ENCODE data around the gene ZNF485.
"Not testable (repeated sequence)": the region's sequence is repeated elsewhere in the genome, so short reads cannot be mapped to it uniquely, and the experiment has no call there.

ZNF485 gene

DNA sequence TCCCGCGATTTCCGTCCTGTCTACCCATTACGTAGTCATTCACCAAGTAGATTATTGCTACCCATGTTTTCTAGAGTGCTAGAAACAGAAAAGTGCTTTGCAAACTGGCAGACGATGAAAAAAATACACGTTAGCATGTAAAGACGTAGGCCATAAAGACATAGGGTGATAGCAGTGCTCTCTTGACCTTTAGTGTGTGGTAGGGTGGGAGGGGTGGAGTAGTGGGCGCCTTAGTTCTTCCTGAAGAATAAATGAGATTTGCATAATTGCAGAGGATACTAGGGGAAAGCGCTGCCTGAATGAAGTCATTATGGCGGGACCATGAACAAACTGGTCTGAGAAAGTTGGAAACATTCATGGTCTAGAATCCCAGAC lies 948 bp downstream of the ZNF485 start:
- peak; percentile 30 for DNase-seq

DNA sequence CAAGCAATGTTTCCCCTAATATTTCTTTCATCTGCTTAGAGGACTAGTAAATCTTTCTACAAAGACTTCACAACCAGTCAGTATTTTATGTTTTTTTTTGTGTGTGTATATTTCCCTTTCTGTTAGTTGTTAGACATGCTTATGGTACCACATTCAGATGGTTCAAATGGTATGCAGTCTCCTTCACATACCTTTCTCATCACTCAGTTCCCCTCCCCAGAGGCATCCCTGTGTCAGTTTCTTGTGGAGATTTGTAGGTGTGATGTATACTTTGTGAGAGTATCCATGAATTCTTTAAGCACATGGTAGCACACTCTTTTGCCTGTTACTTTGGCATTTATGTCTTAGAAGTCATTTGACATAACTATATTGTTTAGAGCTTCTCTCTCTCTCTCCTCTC lies 4.4 kb downstream of the ZNF485 start:
- no peak for DNase-seq

DNA sequence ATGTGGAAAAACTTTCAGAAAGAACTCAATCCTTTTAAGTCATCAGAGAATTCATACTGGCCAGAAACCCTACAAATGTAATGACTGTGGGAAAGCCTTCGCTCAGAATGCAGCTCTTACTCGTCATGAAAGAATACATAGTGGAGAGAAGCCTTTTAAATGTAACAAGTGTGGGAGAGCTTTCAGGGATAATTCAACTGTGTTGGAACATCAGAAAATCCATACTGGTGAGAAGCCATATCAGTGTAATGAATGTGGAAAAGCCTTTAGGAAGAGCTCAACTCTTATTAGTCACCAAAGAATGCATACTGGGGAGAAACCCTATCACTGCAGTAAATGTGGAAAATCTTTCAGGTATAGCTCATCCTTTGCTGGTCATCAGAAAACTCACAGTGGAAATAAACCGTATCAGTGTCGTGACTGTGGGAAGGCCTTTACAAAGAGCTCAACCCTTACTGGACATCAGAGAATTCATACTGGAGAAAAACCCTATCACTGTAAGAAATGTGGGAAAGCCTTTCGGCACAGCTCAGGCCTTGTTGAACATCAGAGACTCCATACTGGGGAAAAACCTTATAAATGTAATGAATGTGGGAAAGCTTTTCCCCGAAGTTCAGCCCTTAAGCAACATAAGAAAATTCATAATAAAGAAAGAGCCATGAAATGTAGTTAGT lies 10.6 kb downstream of the ZNF485 start:
- no peak for DNase-seq

DNA sequence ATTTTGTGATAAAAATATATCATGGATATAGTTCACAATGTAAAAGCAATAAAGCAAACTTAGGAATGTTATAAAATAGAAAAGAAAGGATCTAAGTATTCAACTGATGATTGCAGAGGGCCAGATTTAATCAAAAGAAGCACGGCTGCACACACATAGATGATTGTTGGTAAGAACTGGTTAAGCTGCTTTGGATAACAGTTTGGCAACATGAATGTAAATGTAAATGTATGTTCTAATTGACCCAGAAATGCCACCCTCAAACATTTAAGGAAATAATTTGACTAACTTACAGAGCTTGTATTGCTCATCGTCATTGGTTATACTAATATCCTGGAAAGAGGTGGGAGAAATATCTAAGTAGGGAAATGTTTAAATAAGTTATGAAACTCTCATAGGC lies 13.1 kb downstream of the ZNF485 start:
- DNase-seq: no peak

DNA sequence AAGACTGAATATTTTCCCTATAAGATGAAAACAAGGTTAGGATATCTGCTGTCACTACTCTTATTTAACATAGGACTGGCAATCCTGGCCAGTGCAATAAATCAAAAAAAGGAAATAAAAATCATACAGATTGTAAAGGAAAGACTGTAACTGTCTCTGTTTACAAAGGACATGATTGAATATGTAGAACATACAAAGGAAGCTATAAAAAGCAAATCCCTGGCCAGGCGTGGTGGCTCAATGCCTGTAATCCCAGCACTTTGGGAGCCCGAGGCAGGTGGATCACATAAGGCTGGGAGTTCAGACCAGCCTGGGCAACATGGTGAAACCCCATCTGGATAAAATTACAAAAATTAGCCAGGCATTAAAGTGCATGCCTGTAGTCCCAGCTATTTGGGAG lies 15.8 kb downstream of the ZNF485 start:
- no peak for DNase-seq

DNA sequence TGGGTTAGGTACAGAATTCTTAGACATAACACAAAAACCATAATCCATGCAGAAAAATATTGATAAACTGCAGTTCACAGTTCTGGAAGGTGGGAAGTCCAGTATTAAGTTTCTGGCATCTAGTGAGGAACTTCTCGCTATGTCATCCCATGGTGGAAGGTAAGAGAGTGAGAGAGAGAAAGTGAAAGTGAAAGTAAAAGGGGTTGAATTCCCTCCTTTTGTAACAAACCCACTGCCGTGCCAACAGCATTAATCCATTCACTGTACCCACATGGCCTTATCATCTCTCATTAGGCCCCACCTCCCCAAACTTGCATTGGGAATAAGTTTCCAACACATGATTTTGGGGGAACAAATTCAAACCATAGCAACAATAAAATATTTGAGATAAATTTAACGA lies 17.1 kb downstream of the ZNF485 start:
- peak; percentile 55 for DNase-seq

DNA sequence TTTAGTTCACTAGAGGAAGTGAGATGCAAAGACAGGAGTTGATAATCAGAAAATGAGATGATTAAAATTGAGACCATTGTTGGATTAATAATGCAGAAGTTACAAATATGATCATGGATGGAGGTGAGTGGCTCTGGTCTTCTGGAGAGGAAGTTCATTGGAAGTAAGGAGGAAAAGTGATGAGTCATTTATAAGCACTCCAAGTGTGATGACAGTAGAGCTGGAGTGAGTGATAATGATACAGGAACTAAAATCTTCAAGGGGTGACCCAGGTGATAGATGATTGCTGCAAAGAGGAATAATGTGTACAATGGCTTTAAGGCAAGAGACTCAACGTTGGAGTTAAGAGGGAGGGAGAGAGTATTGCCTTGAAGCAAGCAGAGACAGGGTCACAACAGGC lies 21.7 kb downstream of the ZNF485 start:
- DNase-seq: peak; percentile 51

DNA sequence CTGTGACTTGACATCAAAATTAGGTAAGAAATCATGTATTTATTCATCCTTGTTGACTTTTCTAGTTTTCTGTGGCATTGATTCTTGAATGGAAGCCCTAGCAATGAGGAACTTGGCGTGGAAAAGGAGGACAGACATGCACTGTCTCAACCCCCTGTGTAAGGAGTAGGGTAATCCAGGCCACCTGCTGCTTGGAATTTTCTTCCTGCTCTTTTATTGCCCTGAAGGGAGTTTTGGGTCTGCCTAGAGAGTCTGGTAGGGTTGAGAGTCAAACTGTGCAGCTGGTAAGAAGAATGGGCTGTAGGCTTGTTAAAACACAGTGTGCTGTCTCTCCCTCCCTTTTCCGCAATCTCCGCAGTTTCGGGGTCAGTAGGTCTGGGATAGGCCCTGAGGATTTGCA lies 22.7 kb downstream of the ZNF485 start:
- DNase-seq: no peak

DNA sequence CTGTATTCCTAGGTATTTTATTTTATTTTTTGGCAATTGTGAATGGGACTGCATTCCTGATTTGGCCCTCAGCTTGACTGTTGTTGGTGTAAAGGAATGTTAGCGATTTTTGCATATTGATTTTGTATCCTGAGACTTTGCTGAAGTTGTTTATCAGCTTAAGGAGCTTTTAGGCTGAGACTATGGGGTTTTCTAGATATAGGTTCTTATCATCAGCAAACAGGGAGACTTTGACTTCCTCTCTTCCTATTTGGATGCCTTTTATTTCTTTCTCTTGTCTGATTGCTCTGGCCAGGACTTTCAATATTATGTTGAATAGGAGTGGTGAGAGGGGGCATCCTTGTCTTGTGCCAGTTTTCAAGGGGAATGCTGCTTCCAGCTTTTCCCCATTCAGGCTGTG lies 29.6 kb downstream of the ZNF485 start:
- DNase-seq: not testable (repeated sequence)

DNA sequence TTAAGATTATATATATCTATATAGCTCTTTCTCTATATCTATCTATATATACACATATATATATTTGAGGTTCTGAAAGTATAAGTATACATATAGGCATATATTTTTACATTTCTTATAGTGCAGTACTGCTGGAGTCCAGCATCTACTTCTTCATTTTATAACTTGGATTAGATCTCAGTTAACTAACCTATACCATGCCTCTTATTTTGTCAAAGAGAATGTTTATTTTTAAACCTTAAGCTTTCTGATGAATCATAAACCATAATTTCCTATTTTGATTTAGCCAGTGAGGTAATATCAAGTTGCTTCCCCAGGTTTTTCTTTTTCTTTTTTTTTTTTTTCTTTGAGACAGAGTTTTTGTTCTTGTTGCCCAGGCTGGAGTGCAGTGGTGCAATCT lies 34.4 kb downstream of the ZNF485 start:
- no peak for DNase-seq

DNA sequence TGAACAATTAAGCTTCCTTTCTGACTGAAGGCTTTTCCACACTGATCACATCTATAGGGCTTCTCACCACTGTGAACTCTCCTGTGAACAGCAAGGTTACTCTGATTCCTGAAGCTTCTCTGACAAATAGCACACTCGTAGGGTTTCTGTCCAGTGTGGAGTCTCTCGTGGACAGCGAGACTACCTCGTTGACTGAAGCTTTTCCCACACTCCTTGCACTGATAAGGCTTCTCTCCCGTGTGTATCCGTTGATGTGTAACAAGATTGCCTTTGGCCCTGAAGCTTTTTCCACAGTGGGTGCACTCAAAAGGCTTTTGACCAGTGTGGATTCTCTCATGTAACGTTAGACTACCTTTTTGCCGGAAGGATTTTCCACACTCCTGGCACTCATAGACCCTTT lies 38.0 kb downstream of the ZNF485 start:
- DNase-seq: peak; percentile 45

DNA sequence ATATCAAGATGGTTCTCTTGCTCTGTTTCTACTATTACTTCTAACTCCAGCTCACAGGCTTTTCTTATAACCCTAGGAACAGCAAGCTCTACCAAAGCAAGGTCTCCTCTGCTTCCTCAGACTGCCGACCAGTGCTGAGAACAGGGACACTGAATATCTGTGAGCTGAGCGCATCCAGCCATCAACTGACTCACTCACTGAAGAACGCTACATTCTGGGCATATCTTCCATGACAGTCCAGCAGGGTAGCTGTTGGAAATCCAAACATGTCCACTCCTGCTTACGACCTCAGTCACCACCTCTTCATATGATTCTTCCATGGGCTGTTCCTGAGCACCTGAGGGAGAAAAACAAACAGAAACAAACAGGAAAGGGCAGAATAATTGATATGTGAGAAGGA lies 39.6 kb downstream of the ZNF485 start:
- no peak for DNase-seq

DNA sequence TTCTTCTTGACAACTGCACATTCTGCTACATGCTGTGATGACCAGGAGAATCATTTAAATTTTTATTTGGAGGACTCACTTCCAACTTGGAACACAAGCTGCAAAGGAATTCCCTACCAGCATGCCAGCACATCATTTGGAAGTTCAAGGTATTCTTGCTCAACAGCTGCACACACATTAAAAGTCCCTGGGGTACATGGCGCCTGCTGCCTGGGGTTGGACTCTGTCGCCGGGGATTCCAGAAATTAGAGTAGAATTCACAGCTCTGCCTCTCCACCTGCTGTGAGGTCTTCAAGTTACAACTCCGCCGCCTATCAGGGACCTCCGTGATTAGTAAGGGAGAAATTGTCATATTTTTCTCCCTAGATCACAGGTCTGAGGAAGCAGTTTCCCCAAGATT lies 41.3 kb downstream of the ZNF485 start:
- no peak for DNase-seq

DNA sequence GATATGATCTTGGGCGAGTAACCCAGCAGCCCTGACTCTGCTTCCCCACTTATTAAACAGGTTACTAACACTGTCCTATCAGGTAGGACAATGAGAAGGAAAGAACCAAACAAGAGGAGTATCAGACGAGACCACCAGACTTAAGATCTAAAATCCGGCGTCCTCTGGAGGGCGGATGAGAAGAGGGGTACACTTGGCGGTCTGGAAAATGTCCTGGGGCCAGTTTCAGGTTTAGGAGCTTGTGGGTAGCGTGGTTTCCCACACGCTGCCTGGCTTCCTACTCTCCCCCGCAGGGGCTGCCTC lies 41.8 kb downstream of the ZNF485 start:
- DNase-seq: no peak

DNA sequence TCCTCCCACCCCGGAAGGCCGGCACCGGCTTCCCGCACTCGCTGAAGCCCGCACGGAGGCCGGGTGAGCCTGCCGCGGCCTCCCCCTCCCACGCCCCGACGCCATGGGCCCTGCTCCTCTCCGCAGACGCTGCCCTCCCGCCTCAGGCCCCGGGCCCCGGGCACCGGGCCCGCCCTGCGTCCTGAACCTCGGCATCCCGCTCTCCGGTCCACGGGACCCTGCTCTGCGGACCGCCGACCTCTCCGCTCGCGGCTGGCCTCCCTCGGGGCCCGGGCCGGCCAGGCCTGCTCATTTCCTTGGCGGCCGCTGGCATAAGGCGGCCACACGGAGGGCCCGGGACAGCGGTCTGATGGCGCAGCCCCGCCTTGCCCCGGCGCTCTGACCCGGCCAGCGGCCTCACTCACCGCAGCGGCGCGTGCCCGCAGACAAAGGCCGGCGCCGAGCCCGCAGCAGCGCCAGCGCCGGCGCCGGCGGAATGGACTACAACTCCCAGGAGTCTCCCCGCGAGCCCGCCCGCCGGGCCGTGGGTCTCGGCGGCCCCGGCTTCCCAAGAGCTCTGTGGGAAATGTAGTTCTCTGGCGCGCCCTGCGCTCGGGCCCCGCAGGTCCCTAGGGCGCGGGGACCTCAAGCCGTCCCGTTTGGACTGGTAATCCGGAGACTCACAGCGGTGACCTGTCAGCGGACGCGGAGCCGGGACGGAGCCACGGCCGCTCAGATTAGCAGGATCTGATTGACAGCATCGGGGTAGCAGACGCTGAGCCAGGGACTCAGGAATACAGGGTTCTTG lies 42.4 kb downstream of the ZNF485 start, which contains the start of gene ZNF32:
ZNF32 (minus strand) TSS at position 484 of the 787 bp plus-strand sequence. CDS start 2,748 bp downstream, outside the sequence.
- DNase-seq: peak; percentile 93

DNA sequence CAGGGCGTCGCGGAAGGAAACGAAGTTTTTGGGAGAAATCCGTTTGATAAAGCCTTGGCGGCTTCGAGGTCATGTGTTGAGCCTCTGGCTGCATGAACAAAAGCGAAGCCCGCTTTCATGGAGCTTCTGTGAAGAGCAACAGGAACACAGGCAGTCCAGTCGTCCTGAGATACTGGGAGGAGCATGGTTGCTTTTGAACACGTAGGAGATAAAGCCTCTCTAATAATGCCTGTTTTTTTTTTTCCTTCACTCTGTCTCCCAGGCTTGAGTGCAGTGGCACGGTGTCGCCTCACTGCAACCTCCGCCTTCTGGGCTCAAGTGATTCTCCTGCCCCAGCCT lies 42.9 kb downstream of the ZNF485 start:
- DNase-seq: peak; percentile 74

DNA sequence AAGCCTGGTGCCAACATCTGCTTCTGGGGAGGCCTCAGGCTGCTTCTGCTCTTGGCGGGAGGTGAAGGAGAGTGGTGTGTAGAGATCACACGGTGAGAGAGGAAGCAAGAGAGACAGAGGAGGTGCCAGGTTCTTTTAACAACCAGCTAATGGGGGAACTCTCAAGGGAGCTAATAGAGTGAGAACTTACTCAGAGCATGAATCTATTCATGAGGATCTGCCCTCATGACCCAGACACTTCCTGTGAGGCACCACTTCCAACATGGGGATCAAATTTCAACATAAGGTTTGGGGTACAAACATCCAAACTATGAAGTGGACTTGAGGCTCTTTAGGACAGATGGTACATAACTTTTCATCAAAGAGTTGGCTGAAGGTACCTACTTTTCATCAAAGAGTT lies 47.5 kb downstream of the ZNF485 start:
- no peak for DNase-seq

DNA sequence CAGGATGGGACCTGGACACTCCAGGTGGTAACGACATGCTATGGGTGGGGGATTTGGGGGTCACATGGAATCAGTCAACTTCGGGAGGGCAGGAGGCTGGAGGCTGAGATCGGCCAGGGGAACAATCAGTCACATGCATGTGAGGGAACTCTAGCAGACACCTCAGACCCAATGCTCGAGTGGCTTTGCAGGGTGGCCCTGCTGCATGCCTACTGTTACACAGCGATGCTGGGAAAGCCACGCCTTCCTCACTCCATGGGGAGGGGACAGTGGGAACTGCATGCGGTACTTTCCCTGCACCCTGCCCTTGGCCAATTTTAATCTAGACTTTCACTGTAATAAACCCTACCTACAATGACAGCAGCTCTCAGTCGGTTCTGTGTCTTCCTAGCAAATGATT lies 49.1 kb downstream of the ZNF485 start:
- DNase-seq: no peak

DNA sequence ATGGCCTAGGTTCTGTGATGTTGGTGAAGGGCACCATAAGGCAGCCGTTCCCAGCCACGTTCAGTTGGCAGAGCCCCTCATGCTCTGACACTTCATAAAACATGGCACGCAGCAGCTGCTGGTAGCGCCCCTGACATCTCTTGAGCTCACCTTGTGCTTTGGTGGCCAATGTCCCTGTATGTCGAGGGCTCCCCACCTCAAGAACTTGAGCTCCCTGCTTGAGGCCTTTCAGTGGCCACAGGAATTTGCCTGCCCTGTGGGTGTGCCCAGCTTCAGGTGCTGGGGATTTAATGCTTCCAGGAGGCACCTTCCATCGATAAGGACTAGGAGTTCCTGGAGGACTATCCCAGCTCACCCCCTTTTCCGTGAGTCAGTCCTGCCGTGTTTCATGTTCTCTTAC lies 52.0 kb downstream of the ZNF485 start:
- no peak for DNase-seq

DNA sequence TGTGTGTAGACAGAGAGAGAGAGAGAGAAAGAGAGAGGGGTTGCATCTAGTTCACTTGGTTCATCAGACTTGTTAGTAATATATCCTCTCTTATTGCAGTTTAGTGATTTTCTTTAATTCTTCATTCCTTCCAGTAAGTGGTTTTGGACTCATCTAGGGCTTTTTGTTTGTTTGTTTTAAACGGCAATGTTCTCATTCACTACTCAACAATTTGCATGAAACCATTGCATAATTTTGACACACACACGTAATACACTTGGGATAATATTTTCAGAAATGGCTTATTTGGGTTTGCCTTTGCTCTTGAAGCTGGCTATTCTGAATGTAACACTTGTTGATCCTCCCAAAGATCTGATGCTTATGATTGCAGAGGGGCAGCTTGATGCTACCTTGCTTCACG lies 58.8 kb downstream of the ZNF485 start:
- no peak for DNase-seq

DNA sequence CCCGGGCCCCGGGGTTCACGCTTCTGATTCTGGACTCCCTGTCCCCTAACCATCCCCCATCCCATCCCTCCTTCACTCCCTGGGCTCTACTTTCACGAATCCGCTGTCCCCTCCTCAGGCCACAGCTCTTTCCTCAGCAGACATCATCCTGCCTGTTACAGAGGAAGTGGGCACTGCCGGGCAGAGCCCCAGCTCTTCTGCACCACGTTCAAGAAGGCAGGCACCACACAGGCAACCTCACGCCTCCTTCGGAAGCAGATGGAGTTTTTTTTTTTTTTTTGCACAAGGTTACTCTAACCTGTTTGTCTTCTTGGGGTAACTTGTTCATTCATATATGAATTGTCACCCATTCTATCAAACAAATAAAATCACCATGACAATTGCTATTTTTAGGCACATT lies 60.3 kb downstream of the ZNF485 start:
- no peak for DNase-seq

DNA sequence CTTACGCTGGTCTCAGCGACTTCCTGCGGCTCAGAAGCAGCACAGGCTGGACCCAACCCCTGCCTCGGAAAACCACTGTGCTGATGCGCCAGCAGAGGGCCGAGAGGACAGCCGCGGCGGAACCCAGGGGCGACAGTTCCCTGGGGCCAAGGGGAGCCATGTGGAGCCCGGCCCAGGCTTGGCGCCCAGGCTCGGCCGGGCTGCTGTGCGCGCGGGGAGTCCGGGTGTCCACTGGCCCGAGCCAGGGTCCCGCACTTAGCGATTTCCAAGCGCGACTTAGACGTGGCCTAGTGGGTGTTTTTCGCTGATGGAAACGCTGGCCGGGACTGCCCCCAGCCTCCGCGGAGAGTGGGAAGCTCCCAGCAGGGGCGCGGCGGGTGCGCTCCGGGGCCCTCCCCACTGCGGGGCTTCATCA lies 61.1 kb downstream of the ZNF485 start:
- peak; percentile 33 for DNase-seq

Data from DMS53 (cell line).